IPS-18c (cell line): Measurements from ENCODE around the gene PLSCR5.

Source experiments
- H3K4me3 ChIP-seq: 2 replicates; pipeline ENCODE4 v1.7.0; 2013; ENCODE audit warnings: low read depth, mild to moderate bottlenecking, low read length, moderate library complexity; ENCODE audit not compliant: insufficient read depth
- H3K9me3 ChIP-seq: one replicate; pipeline ENCODE4 v1.6.1; 2013; ENCODE audit warnings: mild to moderate bottlenecking, low read length, moderate library complexity; ENCODE audit not compliant: control insufficient read depth, insufficient read depth

PLSCR5 gene

GRCh38 chr3:146605106-146605505, at the start of gene PLSCR5:
Gene PLSCR5, minus strand, starts transcription at chr3:146605346. Its CDS starts 134 bp downstream, at chr3:146605212.
- no peaks in the 10 kb centered on the region for H3K9me3 ChIP-seq
- H3K4me3 ChIP-seq, result no peak within 1 kb of the TSS

DNA sequence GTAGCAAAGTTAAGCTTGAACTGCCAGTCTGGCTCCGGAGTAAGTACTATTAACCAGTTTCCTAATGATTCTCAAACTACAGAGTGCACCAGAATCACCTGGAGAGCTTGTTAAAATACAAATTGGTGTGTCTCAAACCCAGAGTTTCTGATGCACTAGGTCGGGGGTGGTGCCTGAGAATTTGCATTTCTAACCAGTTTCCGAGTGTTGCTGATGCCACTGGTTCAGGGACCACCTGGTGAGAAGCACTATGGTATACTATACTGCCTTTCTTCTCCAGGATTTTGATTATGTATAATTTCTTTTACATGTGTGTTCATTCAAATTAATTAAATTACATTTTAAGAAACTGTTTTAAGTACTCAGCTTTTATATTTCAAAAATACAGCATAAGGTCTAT, 48.8 kb upstream of the PLSCR5 start:
- no peak overlapping the region for H3K4me3 ChIP-seq
- no peaks in the 10 kb centered on the region for H3K9me3 ChIP-seq

GRCh38 chr3:146650691-146651442, 45.7 kb upstream of the PLSCR5 start:
- H3K9me3 ChIP-seq, result no peaks in the 10 kb centered on the region
- no peak overlapping the region for H3K4me3 ChIP-seq

- H3K9me3 ChIP-seq, result no peaks in the 10 kb centered on the region
Measured at GRCh38 chr3:146646261-146646660, 41.1 kb upstream of the PLSCR5 start.

GRCh38 chr3:146640955-146641867, 36.1 kb upstream of the PLSCR5 start:
- Histone ChIP-seq H3K4me3 (no peak overlapping the region), H3K9me3 (no peaks in the 10 kb centered on the region)

More at GRCh38 chr3:146646261-146646660, 41.1 kb upstream of the PLSCR5 start:
- H3K4me3 ChIP-seq, result no peak overlapping the region

- Histone ChIP-seq H3K9me3 (no peaks in the 10 kb centered on the region), H3K4me3 (no peak overlapping the region)
Measured at GRCh38 chr3:146640361-146640760, 35.2 kb upstream of the PLSCR5 start.

GRCh38 chr3:146638718-146639117, 33.6 kb upstream of the PLSCR5 start:
- H3K9me3 ChIP-seq, result no peaks in the 10 kb centered on the region
- no peak overlapping the region for H3K4me3 ChIP-seq

DNA sequence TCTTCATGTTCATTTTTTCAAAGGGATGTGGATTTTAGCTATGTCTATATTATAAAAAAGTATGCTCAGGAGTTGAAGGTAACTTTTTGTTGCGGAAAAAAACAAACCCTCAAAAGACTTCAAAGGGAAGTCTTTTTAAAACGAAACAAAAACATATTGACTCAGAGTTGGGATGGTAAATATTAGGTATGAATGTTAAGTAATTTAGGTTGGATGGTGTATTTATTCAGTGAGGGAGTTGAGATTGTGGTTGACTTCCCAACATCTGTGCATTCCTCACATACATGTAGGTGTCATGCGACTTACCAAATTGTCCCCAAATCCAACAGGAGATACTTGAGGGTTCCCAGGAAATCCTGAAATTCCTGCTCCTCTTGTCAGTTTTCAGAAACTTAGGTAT, 32.7 kb upstream of the PLSCR5 start:
- Histone ChIP-seq H3K9me3 (no peaks in the 10 kb centered on the region), H3K4me3 (no peak overlapping the region)

- Histone ChIP-seq H3K9me3 (no peaks in the 10 kb centered on the region), H3K4me3 (no peak overlapping the region)
Measured at GRCh38 chr3:146636881-146637280, 31.7 kb upstream of the PLSCR5 start.

- H3K4me3 ChIP-seq, result no peak overlapping the region
- no peaks in the 10 kb centered on the region for H3K9me3 ChIP-seq
Measured at GRCh38 chr3:146634346-146634745, 29.2 kb upstream of the PLSCR5 start.

GRCh38 chr3:146628671-146629070, 23.5 kb upstream of the PLSCR5 start:
- Histone ChIP-seq H3K4me3 (no peak overlapping the region), H3K9me3 (no peaks in the 10 kb centered on the region)

DNA sequence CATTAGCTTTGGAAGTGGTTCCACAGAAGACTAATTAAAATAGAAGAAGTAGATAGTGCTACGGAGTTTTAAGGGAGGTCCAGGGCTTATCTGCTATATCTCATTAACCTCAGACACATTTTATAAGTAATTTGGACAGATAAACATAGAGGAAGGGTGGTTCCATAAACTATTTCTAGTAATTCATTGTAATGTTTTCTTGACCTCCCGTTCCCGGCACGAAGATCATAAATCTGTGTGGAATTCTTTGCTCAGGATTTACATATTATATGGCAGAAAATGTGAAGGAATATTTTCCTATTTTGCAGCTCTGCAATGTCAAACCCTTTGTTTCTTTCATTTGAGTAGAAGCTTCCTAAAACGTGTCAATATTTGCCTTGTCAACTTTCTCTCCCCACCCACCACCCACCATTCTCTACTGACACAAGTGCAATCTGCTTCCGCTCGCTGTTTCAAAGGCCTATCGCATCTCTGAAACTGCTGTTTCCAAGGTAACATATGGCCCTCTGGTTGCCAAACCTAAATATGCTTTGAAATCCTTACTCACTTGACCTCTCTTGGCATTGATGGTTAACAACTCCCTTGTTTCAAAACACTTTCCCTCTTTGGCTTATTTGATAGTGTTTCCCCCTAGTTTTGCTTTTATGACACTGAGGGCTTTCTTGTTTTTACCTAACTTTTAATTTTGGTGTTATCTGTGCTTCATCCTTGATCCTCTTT, 21.4 kb upstream of the PLSCR5 start:
- no peak overlapping the region for H3K4me3 ChIP-seq
- no peaks in the 10 kb centered on the region for H3K9me3 ChIP-seq

DNA sequence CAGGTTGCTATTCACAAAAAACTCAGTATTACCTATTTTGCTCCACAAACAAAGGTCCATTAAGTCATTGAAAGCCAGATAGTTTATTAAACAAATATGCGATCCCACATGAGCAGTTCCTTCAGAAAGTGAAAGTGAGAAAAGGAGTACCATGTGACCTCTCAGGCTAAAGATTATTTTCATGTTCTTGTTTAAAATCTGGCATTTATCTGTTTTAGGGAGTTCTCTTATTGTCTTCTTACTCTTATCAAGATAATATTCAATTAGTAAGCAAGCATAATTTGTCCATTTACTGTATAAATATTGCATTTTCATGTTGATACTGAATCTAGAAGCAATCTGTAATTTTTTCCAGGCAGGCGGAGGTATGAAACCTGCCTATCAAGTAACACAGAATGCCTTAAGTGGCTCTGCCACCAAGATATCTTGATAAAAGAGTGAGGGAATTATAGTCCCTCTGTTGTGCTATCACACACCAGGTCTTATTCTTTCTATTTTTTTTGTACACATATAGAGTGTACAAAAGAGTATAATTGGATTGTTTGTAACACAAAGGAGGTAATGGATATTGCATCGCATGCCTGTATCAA, 20.1 kb upstream of the PLSCR5 start:
- H3K9me3 ChIP-seq, result no peaks in the 10 kb centered on the region
- no peak overlapping the region for H3K4me3 ChIP-seq

DNA sequence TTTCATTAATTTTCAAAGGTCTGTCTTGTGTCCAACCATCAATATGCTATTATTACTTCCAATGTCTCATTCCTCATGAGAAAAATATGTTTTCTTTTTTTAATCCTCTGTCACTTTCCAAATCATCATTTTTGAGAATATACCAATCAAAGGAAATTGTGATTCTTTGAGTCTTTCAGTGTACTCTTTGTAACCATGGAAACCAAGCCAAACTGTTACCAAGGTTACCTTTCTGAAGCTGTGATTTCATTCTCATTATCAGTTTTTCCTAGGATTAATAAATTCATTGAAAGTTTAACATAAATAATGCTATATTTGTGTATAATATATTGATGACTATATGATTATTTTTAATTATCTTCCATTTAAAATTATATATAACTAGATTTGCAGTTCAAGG, 16.6 kb upstream of the PLSCR5 start:
- no peak overlapping the region for H3K4me3 ChIP-seq

GRCh38 chr3:146612015-146612414, 6.9 kb upstream of the PLSCR5 start:
- no peak overlapping the region for H3K4me3 ChIP-seq
- H3K9me3 ChIP-seq, result no peaks in the 10 kb centered on the region

More for the DNA sequence above, 16.6 kb upstream of the PLSCR5 start:
- no peaks in the 10 kb centered on the region for H3K9me3 ChIP-seq

DNA sequence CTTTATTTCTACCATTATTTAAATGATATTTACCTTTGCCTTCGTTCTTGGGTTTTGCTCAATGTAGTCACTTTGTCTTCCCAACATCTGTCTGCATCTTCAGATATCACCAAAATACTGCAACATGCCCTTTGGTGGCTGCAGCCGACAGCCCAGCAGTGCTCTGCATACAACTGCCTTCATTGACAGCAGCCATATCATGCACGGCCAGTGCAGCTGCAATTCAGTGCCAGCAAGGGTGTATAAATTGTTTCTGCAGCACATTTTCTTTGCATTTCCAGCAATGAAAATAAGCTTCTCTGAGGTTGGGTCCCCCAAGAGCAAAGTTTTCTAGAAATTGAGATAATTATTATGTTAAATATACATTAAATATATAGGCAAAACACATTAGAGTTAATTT, 6.0 kb upstream of the PLSCR5 start:
- no peaks in the 10 kb centered on the region for H3K9me3 ChIP-seq
- no peak overlapping the region for H3K4me3 ChIP-seq

GRCh38 chr3:146598535-146598934, 6.6 kb downstream of the PLSCR5 start:
- no peak overlapping the region for H3K4me3 ChIP-seq
- H3K9me3 ChIP-seq, result no peaks in the 10 kb centered on the region
